GM21529 (cell line): Measurements from ENCODE around the gene CASP3.

Source experiments
- ATAC-seq: cut with Tn5 transposase; IDR thresholded peaks from one replicate; pipeline ENCODE4 v1.9.1; 2021; ENCODE audit not compliant: unreplicated experiment

The CASP3 gene

DNA sequence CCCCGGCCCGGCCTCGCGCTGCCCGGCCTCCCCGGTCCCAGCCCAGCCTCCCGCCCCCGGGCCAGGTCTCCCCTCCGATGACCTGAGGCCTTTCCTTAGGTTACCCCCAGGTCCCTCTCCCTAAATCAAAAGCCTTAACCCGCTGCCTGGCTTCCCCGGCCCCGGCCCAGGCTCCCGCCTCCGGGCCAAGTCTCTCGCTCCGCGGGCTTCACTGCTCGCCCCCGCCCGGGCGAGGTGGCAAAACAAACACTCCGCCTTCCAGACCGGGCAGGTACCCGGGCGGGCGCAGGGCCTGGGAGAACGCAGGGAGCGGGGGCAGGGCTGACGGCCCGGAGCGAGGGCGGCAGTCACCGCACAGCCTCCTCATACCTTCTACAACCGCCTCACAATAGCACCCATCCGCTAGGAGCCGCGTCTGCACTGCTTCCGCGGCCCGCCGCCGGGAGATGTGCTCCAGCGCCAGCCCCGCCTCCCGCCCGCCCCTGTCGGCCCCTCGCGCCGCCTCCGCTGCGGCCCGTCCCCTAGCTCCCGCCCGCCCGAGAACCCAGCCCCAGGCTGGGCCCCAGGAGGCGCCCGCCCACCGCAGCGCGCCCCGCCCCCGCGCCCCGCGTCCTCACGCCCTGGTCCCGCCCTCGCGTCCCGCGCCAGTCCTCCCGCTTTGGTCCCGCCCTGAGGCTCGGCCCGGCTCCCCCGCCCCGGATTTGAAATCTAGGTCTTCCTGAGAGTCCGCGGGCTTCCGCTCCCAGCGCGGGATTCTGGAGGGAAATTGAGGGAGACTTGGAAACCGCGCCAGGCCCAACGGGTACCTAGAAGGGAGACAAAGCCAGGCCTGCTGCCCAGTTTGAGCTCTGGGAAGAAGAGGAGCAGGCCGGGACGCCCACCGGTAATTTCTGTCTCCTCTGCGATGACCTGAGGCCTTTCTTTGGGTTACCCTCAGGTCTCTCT is at the start of gene CASP3, which contains the start of gene PRIMPOL:
Gene CASP3, minus strand, starts transcription at position 422 of the 945 bp plus-strand sequence. CDS start 10,994 bp downstream, outside the sequence.
Gene PRIMPOL, plus strand, starts transcription at position 713 of the 945 bp plus-strand sequence. CDS start 7,403 bp downstream, outside the sequence.
- peak; percentile 81 for ATAC-seq

DNA sequence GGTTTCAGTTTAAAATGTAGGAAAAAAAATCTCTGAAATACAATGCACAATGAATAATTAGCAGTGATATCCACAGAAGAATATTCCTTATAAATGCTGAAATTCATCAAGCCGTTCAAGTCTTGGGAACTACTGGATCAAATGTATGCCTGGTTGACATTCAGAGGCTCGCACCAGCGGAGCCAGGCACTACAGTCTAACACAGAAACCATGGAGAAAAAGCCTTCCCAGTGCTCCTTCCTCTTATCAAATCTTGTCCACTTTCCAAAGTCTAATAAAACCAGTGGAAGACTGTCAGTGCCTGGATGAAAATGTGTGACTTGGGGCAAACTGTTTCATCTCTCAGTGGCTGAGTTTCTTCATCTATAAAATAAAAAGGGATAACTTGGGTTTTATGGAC is 48.7 kb upstream of the CASP3 start:
- no peak for ATAC-seq

DNA sequence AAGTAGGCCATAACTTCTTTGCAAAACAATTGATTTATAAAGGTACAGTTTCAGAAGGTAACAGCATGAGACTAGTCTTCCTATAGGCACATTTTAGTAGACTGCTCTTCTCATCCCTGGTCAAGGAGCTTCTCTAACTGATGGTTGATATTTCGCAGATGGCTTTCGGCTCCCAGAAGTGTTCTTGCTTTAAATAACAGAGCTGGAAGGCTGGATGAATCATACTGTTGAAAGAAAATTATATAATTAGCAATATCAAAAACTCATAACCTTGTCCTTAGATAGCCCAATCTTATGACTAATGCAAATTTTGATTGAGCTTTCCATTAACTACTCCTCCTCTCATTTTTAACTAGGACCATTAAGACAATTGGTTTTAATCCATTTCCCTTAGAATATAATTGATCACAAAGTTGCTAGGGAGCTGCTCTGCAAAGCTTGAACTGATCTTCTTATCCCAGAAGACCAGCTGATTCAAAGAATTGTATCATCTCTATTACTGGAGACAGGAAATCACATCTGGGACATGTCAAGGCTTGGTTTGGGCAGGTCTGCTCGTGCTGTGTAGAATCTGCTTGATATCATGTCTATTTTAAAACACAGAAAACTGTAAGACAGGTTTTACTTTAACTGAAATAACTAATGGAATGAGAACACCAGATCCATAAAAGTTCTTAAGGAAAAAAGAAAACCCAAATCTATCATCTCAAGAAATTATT is 46.1 kb upstream of the CASP3 start:
- no peak for ATAC-seq

DNA sequence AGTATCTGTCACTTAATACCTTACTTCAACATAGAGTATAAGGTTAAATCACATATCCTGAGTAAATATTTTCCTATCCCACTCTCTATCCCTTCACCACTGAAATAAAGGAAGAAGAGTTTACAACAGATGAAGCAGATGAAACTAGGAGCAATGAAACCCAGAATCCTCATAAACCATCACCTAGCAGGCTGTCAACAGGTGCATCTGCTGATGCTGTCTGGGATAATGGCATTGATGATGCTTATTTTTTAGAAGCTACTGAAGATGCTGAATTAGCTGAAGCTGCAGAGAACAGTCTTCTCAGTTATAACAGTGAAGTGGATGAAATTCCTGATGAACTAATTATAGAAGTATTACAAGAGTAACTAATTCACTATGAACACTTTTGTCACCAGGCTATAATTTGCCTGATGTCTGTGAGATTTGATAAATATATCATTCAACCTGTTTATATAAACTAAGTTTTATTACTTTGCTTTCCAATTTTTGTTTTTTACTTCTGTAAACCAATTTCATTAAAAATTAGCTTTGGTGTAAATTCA is 45.2 kb upstream of the CASP3 start:
- no peak for ATAC-seq

DNA sequence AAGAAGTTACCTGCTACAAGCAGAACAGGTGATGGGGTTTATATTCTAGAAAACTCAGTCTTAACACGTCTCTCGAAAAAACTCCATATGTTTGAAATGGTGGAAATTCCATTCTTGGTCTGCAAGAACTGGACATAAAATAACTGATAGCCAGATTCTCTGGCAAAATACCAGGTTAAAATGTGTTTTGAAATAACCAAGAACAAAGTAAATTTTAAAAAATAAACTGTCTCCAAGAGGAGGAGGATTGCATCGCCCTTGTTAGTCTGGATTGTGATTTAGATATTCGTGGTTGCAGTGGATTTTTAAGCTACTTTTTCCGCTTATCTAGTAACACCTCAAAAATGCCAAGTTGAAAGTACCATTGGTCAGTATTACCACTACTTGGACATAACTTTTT is 43.8 kb upstream of the CASP3 start:
- ATAC-seq = no peak

GRCh38 chr4:184689681-184690080 is 40.4 kb upstream of the CASP3 start:
- ATAC-seq = no peak

DNA sequence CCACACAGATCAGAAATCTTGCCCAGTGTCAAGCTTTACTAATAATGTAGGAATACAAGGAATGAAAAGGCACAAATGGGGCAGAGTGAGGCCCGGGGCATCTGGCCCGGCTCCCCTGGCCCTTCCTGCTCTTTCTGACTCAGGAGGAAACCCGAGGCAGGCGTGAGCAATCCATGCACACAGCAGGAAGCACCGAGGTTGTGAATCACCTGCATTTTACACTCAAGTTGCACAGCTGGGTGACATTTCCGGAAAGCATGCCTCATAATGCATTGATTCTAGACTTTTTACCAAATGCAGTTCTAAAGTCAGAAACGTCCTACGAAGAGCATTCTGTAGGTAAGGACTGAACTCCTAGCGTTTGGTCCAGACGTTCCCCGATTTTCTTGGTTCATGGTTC is 39.2 kb upstream of the CASP3 start:
- no peak for ATAC-seq

- no peak for ATAC-seq
Measured at GRCh38 chr4:184688005-184688404, 38.8 kb upstream of the CASP3 start.

DNA sequence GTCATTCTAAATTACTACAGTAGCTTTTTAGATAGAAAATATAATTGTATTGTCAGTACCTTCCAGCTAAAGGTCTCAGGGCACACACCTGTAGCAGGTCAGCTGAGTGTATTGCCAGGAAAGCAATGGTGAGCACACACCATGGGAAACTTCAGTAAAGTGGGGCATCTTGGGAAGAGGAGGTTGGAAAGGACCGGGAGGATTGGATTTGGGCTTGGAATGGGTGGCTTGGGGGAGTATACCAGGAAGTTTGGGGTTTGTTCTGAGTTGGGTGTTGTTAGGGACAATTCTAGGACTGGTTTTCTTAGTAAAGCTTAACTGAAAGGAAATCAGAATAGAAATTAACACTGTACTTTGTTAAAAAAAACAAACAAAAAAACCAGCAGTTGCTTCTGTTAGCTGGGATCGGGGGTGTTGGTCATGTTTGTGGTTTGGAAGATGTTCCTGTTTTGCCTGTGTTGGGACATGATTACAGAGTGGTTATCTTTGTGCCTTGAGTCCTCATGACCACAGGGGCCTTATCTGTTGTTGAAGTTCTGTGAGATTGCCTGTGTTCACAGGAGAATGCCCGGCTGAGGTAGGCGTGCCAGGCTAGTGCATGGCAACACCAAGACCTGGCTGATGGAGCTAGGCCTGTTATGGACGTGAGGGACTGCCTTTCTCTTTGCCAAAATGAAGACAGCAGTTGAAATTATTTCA is 35.4 kb upstream of the CASP3 start:
- ATAC-seq = no peak

DNA sequence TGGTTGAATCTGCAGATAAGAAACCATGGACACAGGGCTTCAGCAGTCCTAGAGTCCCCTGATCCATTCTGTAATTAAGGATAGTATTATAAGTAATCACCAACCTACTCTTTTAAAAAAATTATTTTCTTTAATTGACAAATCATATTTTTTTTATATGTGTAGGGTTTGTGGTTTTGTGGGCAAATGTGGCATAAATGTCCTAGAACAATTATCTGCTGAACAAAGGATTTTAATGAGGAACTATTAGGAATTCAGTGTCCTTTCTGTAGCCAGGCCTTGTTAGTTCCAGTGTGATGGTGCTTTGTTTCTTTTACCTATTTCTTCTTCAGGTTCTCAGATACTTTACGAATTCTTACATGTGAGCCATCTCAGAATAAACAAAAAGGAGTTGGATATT is 32.7 kb upstream of the CASP3 start:
- ATAC-seq = no peak

GRCh38 chr4:184680698-184681097 is 31.5 kb upstream of the CASP3 start:
- ATAC-seq = no peak

GRCh38 chr4:184675821-184676492 is 26.7 kb upstream of the CASP3 start:
- ATAC-seq = no peak

GRCh38 chr4:184675018-184675417 is 25.8 kb upstream of the CASP3 start:
- ATAC-seq = no peak

DNA sequence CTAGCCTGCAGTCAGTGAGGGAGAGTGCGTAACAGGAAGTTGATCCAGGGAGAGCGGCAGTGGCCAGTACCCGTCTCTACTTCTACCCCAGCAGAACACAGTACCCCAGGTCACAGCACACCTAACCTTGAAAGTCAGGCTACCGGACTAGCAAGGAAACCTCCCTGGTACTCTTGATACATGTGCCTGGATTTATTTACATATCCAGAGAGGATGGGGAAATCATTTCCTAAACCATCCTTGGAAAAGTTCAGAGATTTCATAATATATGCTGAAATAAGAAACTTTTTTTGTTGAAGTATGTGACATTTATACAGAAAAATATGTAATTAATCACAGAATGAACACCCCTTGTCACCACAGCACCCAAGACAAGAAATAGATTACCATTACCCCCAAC is 24.8 kb upstream of the CASP3 start:
- no peak for ATAC-seq

DNA sequence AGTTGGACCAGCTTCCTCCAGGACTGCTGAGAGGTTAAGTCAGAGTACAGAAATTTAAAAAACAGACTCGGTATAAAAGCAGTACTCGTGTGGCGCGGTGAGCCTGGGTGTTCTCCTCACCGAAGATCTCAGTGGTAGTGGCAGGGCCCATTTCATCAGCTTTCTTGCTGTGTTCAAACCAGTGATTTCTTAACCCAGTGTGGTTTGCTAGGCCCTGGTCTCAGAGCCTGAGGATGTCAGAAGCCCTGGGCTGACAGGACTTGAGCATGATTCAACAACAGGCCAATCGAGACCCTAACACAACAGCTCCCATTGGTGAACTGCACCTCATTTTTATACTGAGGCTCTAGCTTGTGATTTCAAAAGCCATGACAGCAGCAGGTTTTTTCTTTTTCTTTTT is 23.5 kb upstream of the CASP3 start:
- ATAC-seq = no peak

DNA sequence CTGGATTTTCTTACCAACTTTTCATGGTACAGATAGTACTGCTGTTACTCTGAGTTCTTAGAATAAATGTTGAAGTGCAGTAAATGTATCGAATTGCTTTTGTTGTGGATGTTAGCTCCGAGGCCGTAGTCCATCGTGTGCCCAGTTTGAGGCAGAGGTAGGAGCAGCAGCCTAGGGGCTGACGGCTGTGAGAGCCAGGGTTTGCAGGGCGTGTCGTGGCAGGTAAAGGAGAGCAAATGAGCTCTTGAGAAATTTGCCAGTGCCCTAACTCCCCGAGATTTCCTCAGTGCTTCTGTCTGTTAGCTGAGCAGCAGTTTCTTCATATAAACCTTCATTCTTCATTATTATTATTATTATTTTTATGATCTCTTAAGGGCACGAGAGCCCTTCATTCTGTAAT is 21.9 kb upstream of the CASP3 start:
- ATAC-seq = no peak

DNA sequence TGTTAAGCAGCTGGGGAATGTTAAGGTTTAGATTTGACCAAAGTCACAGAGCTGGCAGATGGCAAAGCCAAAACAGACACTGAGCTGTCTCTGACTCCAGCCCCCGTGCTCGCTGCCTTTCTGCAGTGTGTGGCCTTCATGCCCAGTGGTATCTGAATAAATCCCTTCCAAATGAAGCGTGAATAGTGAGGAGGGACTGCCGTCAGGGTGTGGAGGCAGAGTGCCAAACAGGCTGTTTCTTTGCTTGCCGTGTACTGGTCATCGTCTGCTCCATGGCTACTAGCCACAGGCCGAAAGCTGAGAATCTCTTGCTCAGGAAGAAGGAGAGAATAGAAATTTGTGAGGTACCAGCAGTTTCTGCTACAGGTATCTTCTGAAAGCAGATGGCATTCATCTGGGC is 20.0 kb upstream of the CASP3 start:
- ATAC-seq = no peak

DNA sequence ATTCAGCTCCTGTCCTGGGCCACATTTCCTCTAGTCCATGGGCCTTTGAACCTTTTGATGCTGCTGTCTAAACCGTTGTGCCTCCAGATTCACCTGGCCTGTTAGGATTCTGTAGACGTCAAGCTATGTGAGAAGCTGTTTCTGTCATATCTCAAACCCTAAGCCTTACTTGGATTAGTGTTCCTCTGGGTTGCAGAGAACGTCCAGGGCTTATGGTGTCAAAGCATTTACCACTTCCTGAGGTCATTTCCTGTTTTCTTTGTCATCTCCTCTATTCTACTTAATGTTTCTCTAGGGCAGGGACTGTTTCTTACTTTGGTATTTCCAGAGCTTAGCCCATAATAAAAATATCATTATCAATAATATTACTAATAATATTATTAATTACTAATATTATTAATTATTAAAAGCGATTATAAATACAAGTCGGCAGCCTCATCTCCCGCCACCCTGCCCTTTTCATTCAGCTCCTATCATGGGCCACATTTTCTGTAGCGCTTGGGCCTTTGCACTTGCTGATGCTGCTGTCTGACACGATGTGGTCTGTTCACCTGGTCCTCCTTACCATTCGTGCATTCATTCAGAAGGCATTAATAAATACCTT is 19.4 kb upstream of the CASP3 start:
- ATAC-seq = no peak

DNA sequence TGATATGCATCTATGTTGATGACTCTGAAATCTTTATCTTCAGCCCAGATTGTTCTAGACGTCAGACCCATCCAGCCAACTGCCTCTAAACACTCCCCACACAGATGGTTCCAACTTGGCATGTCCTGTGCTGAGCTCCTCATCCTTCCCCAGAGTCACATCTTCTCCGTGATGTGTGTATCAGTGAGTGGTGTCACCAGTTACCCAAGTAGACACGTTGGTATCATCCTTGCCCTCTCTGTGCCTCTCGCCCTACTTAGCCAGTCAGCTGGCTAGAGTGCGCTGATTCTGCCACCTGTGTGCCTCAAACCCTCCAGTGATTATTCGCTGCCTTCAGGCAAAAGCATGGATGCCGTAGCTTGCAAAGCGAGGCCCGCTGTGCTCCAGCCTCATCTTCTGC is 18.8 kb upstream of the CASP3 start:
- no peak for ATAC-seq

- no peak for ATAC-seq
Measured at GRCh38 chr4:184666670-184667069, 17.4 kb upstream of the CASP3 start.
